VCaP (cell line): ENCODE results near the gene PCLO.

Experiments used
- H3K27ac ChIP-seq: fragments of 450-650 bp; 2 replicates; pipeline ENCODE4 v1.5.1; 2017
- TF ChIP-seq, protein P1 (sequence below): fragments of 450-650 bp; conservative IDR thresholded peaks from 2 replicates; pipeline ENCODE4 v1.5.1; 2017; ENCODE audit warnings: mild to moderate bottlenecking, moderate library complexity

The PCLO gene

DNA sequence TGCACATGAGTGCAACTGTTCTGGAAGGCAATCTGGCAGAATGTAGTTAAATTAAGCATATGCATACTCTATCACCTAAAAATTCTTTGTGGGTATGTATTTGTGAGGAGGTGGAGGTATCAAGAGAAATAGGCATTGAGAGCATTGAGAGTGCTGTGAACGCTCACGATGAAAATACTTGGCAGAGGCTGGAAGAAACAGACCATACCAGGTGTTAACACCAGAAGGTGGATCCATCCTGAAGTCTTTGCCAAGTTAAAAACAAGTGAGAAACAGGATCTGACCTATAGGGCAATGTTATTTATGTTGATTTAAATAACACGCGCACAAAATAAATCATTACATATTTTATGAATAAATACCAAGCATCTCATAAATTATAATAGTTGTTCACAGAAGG is 311.6 kb downstream of the PCLO start:
- TF ChIP-seq, protein P1, sequence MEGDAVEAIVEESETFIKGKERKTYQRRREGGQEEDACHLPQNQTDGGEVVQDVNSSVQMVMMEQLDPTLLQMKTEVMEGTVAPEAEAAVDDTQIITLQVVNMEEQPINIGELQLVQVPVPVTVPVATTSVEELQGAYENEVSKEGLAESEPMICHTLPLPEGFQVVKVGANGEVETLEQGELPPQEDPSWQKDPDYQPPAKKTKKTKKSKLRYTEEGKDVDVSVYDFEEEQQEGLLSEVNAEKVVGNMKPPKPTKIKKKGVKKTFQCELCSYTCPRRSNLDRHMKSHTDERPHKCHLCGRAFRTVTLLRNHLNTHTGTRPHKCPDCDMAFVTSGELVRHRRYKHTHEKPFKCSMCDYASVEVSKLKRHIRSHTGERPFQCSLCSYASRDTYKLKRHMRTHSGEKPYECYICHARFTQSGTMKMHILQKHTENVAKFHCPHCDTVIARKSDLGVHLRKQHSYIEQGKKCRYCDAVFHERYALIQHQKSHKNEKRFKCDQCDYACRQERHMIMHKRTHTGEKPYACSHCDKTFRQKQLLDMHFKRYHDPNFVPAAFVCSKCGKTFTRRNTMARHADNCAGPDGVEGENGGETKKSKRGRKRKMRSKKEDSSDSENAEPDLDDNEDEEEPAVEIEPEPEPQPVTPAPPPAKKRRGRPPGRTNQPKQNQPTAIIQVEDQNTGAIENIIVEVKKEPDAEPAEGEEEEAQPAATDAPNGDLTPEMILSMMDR: no peak
- no peak overlapping the region for H3K27ac ChIP-seq

DNA sequence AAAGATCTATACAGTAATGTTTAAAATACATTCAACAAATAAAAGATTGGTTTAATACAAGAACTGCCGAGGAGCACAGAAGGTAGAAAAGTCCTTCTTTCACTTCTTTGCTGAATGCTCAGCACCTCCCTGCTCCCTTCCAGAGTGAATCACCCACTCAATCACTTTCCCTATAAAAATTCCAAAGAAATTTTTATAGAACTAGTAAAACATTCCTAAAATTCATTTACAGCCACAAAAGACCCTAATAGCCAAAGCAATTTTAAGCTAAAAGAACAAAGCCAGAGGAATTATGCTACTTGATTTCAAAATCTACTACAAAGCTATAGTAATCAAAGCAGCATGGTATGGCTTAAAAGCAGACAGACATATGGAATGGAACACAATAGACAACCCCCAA is 320.9 kb downstream of the PCLO start:
- TF ChIP-seq, protein P1: no peak

DNA sequence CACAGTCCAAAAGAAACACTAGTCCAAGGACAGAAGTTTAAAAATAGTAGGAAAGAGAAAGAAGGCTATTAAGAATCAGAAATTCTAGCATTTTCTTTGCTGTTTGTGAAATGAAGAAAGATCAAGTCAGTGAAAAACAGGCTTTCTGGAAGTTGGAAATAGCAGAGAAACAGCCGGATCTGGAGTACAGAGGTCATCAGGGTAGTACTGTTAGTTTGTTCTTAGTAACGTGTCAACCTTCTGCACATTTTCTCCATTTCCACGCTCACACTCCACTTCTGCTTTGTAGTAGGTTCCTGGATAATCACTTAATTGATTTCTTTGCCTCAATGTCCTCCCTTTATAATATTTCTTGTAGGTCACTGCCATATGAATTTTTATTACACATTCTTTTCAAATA is 322.6 kb downstream of the PCLO start:
- H3K27ac ChIP-seq: no peak overlapping the region
- TF ChIP-seq, protein P1: no peak

More for the DNA sequence above, 320.9 kb downstream of the PCLO start:
- H3K27ac ChIP-seq: no peak overlapping the region

DNA sequence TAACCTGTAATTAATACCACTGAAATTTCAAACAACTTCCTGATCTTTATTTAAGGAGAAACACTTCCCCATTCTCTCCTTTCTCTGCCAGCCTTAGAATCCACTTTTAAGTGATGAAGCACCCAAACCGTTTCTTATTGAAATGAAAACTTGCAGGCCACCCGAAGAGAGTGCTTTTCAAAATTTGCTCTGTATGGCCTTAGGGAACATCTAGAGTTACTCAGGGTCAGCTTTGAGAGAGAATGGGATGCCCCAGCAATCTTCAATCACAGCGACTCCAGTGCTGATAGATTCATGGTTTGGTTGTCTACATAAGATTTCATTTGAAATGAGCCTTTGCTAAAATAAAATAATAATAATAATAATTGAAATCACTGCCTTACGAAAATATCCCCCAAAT is 323.1 kb downstream of the PCLO start:
- TF ChIP-seq, protein P1: no peak
- H3K27ac ChIP-seq: no peak overlapping the region

DNA sequence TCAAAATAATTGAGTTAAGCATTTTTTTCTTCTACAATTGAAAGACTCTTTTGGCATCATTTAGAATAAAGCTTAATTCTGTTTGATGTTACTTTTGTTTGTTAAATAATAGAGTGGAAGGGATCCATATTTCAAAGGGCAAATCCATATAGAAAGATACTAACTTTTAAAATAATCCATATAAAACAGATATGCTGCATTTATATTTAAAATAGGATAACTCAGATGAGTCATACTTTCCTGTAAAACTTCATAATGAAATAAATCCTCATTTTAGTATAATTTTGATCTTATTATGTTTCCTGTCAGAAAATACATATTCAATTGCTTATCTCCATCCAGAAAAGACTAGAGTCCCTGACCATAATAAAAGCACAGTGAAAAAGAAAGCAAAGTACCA is 323.6 kb downstream of the PCLO start:
- no peak overlapping the region for H3K27ac ChIP-seq
- TF ChIP-seq, protein P1: no peak

DNA sequence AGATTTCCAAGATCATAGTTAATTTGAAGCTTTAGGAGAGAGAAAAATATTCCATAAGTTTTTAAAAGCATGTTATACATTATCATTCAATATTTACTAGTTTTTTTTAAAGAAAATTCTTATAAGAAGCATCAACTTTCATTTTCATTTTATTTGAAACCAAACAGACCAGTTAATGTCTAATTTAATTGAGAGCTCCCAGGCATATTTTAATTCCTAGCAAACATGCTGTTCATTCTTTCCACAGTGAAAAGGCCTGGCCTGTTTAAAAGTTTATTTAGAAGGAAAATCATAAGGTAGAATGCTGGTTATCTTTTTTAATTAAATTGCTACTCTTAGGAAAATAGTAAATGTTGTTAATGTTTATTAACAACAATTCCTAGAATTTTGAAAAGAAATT is 324.4 kb downstream of the PCLO start:
- H3K27ac ChIP-seq: no peak overlapping the region
- TF ChIP-seq, protein P1: no peak

DNA sequence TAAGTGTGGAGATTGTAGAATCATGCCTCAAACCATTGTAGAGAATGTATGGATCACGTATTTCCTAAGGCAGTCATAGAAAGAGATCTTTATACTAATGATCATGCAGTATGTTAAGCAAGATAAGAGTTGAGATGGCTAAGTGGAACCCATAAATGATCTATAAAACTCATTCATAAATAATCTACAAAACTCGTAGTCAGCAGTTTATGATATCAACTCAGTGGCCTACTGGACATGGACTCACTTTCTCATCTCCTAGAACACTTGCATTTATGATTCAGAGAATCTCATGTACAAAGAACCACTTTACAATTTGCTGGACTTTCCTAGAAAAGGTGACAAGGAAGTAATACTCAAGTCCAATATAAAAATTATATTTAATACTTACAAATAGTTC is 339.6 kb downstream of the PCLO start:
- TF ChIP-seq, protein P1: no peak
- H3K27ac ChIP-seq: no peak overlapping the region

DNA sequence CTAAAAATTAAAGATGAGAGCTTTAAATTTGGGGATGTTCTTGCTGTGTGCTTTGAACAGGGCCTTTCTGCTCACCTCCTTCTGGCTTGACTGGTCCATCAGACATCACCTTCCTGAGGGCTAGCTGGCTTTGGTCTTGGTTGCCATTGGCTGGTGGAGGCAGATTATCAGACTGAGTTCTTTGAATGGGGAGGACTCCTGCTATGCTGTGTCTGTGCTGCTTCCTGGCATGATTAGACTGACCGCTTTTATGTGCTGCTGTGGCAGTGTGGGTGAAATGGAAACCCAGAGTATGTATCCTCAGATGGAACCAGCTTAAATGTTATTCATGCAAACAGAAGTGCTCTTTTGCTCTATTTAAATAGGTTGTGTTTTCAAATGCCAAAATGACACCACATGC is 341.6 kb downstream of the PCLO start:
- H3K27ac ChIP-seq: no peak overlapping the region
- TF ChIP-seq, protein P1: no peak
